Prostate gland (tissue), 2 donors: ENCODE measurements around the gene USP47. TPM values are rescaled to one million over a fixed set of nuclear protein-coding genes. Genes with fewer than 3 reads are reported as not detected.

Source experiments
- DNase-seq: peaks from one replicate; pipeline ENCODE4 v3.0.0-alpha.2; 2019; ENCODE audit warnings: low spot score
- H3K27ac ChIP-seq, 2 donors: fragments of 200-600 bp; sonication (generic); 2 replicates each; pipeline ENCODE4 v1.5.1; 2017 to 2019
- H3K27me3 ChIP-seq: fragments of 200-600 bp; sonication (generic); replicated peaks from 2 replicates; pipeline ENCODE4 v1.5.1; 2019; ENCODE audit not compliant: insufficient read depth
- H3K36me3 ChIP-seq, 2 donors: fragments of 200-600 bp; sonication (generic); 1 replicate in 1 of 2; 2 replicates in 1 of 2; pipeline versions ENCODE4 v1.5.1 to v1.8.1; 2017 to 2019
- H3K4me1 ChIP-seq: fragments of 200-600 bp; sonication (generic); replicated peaks from 2 replicates; pipeline ENCODE4 v1.5.1; 2019
- H3K4me3 ChIP-seq, 2 donors: fragments of 200-600 bp; sonication (generic); 2 replicates each; pipeline ENCODE4 v1.5.1; 2017 to 2019
- H3K9me3 ChIP-seq: fragments of 200-600 bp; sonication (generic); 2 replicates; pipeline ENCODE4 v1.5.1; 2017
- CTCF ChIP-seq, 4 experiments: fragments of 200-600 bp in 2 of 4; fragments of 450-650 bp in 2 of 4; sonication (generic) in 2 of 4; IDR thresholded peaks; 1 replicate in 3 of 4; 2 replicates in 1 of 4; pipeline ENCODE4 v1.5.1; 2016 to 2019; ENCODE audit warnings: antibody characterized with exemption in 4 of 4, mild to moderate bottlenecking in 2 of 4, moderate library complexity in 2 of 4
- POLR2A ChIP-seq: fragments of 450-650 bp; IDR thresholded peaks from one replicate; pipeline ENCODE4 v1.6.1; 2016; ENCODE audit warnings: antibody characterized with exemption, mild to moderate bottlenecking
- POLR2AphosphoS5 ChIP-seq: sonication (generic); formaldehyde crosslinking; IDR thresholded peaks from one replicate; pipeline ENCODE4 v1.6.1; 2017; ENCODE audit warnings: antibody characterized with exemption
- whole genome bisulfite sequencing: methylation state at CpG from one replicate; pipeline ENCODE4 v1.1.5; 2018; 5-methylcytosine and 5-hydroxymethylcytosine counted together
- intact Hi-C: fragments of 100-400 bp; cut with DNase I; formaldehyde crosslinking; loops from one replicate; pipeline ENCODE4 v1.14.2; 2022
- total RNA-seq, 2 donors: library from RNA; depleted of rRNA; stranded (reverse); fragments of >200 nt; gene quantifications; one replicate each; pipeline ENCODE4 v1.1.0, GENCODE V29; 2016

The USP47 gene
- total RNA-seq, 2 donors from 2014 or later, result 58.4 to 76.6 TPM

GRCh38 chr11:11987503-11988022 lies 145.8 kb downstream of the USP47 start:
- H3K4me1 ChIP-seq, result no peaks in the 10 kb centered on the region
- H3K36me3 ChIP-seq, result no peaks in the 10 kb centered on the region
- H3K4me3 ChIP-seq, result no peak overlapping the region
- H3K27me3 ChIP-seq, result no peaks in the 10 kb centered on the region
- H3K9me3 ChIP-seq, result no peaks in the 10 kb centered on the region
- TF ChIP-seq CTCF (IDR thresholded peaks at IDR 0.05), result peak in 1 of 4 experiments; percentile 17
- no peak for TF ChIP-seq POLR2AphosphoS5
- 81% methylated on average over 1 of the region's 1 CpG for WGBS
- DNase-seq, result no peak
- no peak overlapping the region for H3K27ac ChIP-seq
- intact Hi-C loops, result no loop called here

- 65% methylated on average over 7 of the region's 7 CpGs for WGBS
- H3K27me3 ChIP-seq, result no peaks in the 10 kb centered on the region
- TF ChIP-seq CTCF (IDR thresholded peaks at IDR 0.05) (no peak), POLR2A (no peak), POLR2AphosphoS5 (no peak)
- intact Hi-C loops, result no loop called here
- no peaks in the 10 kb centered on the region for H3K36me3 ChIP-seq
- no peak for DNase-seq
- no peak overlapping the region for H3K27ac ChIP-seq
- H3K4me1 ChIP-seq, result no peaks in the 10 kb centered on the region
- H3K9me3 ChIP-seq, result no peaks in the 10 kb centered on the region
- no peak overlapping the region for H3K4me3 ChIP-seq
Measured at GRCh38 chr11:11988099-11988651, 146.4 kb downstream of the USP47 start.

GRCh38 chr11:11988681-11989261 lies 147.0 kb downstream of the USP47 start:
- Histone ChIP-seq H3K9me3 (no peaks in the 10 kb centered on the region), H3K27ac (no peak overlapping the region), H3K4me1 (no peaks in the 10 kb centered on the region), H3K4me3 (no peak overlapping the region), H3K27me3 (no peaks in the 10 kb centered on the region), H3K36me3 (no peaks in the 10 kb centered on the region)
- TF ChIP-seq CTCF (IDR thresholded peaks at IDR 0.05), result no peak
- TF ChIP-seq POLR2AphosphoS5, result no peak
- TF ChIP-seq POLR2A, result no peak
- 93% methylated on average over 5 of the region's 5 CpGs for WGBS
- intact Hi-C loops, result no loop called here
- DNase-seq, result no peak

GRCh38 chr11:11989774-11990744 lies 148.3 kb downstream of the USP47 start:
- H3K27me3 ChIP-seq, result no peaks in the 10 kb centered on the region
- H3K27ac ChIP-seq, result no peak overlapping the region
- no peaks in the 10 kb centered on the region for H3K36me3 ChIP-seq
- intact Hi-C loops, result no loop called here
- H3K4me3 ChIP-seq, result no peak overlapping the region
- TF ChIP-seq CTCF (IDR thresholded peaks at IDR 0.05), result no peak
- no peak for TF ChIP-seq POLR2A
- TF ChIP-seq POLR2AphosphoS5, result no peak
- H3K9me3 ChIP-seq, result no peaks in the 10 kb centered on the region
- H3K4me1 ChIP-seq, result no peaks in the 10 kb centered on the region
- WGBS, result 72% methylated on average over 8 of the region's 8 CpGs
- DNase-seq, result no peak
